HepG2 (cell line): Measurements from ENCODE around the gene YPEL3. TPM values are rescaled to one million over a fixed set of nuclear protein-coding genes. Genes with fewer than 3 reads are reported as not detected.
A peak's percentile ranks its signal among the peaks of the same experiment; 100 is the strongest.

ENCODE experiments used
- ADNP ChIP-seq: sonication (generic); formaldehyde crosslinking; IDR thresholded peaks from 2 replicates; pipeline ENCODE4 v1.4.0; 2020; ENCODE audit warnings: missing genetic modification reagents
- ATM ChIP-seq: fragments of 450-650 bp; IDR thresholded peaks from 2 replicates; pipeline ENCODE4 v1.7.1; 2017; ENCODE audit warnings: mild to moderate bottlenecking, borderline replicate concordance
- BORCS8-MEF2B ChIP-seq: sonication (generic); formaldehyde crosslinking; IDR thresholded peaks from 2 replicates; pipeline ENCODE4 v1.8.0; 2022; ENCODE audit warnings: mild to moderate bottlenecking, missing genetic modification reagents
- CC2D1A ChIP-seq: sonication (generic); formaldehyde crosslinking; IDR thresholded peaks from 2 replicates; pipeline ENCODE4 v1.8.1; 2023; ENCODE audit warnings: mild to moderate bottlenecking, missing genetic modification reagents
- ELF3 ChIP-seq: IDR thresholded peaks from 2 replicates; pipeline ENCODE4 v1.6.1; 2016; ENCODE audit warnings: missing genetic modification reagents, missing compliant biosample characterization
- FUBP1 ChIP-seq: sonication (generic); formaldehyde crosslinking; IDR thresholded peaks from 2 replicates; pipeline ENCODE4 v1.5.1; 2020; ENCODE audit warnings: missing genetic modification reagents, mild to moderate bottlenecking, borderline replicate concordance
- HOMEZ ChIP-seq: IDR thresholded peaks from 2 replicates; pipeline ENCODE4 v1.6.1; 2016; ENCODE audit warnings: low read depth
- KDM1A ChIP-seq: IDR thresholded peaks from 2 replicates; pipeline ENCODE4 v1.6.1; 2016; ENCODE audit warnings: missing compliant biosample characterization
- KLF12 ChIP-seq: sonication (generic); formaldehyde crosslinking; IDR thresholded peaks from 2 replicates; pipeline ENCODE4 v1.4.0; 2020; ENCODE audit warnings: missing genetic modification reagents, borderline replicate concordance
- KMT2B ChIP-seq: IDR thresholded peaks from 2 replicates; pipeline ENCODE4 v1.6.1; 2016; ENCODE audit warnings: missing genetic modification reagents, missing compliant biosample characterization
- MLX ChIP-seq: IDR thresholded peaks from 2 replicates; pipeline ENCODE4 v1.6.1; 2016
- MTF2 ChIP-seq: sonication (generic); formaldehyde crosslinking; IDR thresholded peaks from 2 replicates; pipeline ENCODE4 v1.5.0; 2020; ENCODE audit warnings: missing genetic modification reagents, borderline replicate concordance
- NFE2L2 ChIP-seq: fragments of 150-350 bp; IDR thresholded peaks from 2 replicates; pipeline ENCODE4 v1.6.1; 2014; ENCODE audit warnings: low read length
- ZBTB25 ChIP-seq: IDR thresholded peaks from 2 replicates; pipeline ENCODE4 v1.6.1; 2018; ENCODE audit warnings: missing genetic modification reagents
- ZNF121 ChIP-seq: sonication (generic); formaldehyde crosslinking; IDR thresholded peaks from 2 replicates; pipeline ENCODE4 v1.5.0; 2020; ENCODE audit warnings: mild to moderate bottlenecking, missing genetic modification reagents
- ZNF451 ChIP-seq: sonication (generic); formaldehyde crosslinking; IDR thresholded peaks from 2 replicates; pipeline ENCODE4 v1.5.0; 2020; ENCODE audit warnings: mild to moderate bottlenecking, missing genetic modification reagents
- ZNF512B ChIP-seq: sonication (generic); formaldehyde crosslinking; IDR thresholded peaks from 2 replicates; pipeline ENCODE4 v1.5.1; 2020; ENCODE audit warnings: missing genetic modification reagents, mild to moderate bottlenecking, borderline replicate concordance
- ZNF563 ChIP-seq: sonication (generic); formaldehyde crosslinking; IDR thresholded peaks from 2 replicates; pipeline ENCODE4 v1.8.0; 2022; ENCODE audit warnings: mild to moderate bottlenecking, moderate library complexity, missing genetic modification reagents
- ZNF598 ChIP-seq: sonication (generic); formaldehyde crosslinking; IDR thresholded peaks from 2 replicates; pipeline ENCODE4 v1.5.1; 2020; ENCODE audit warnings: mild to moderate bottlenecking, missing genetic modification reagents, borderline replicate concordance
- ZNF713 ChIP-seq: sonication (generic); formaldehyde crosslinking; IDR thresholded peaks from 2 replicates; pipeline ENCODE4 v1.4.0; 2020; ENCODE audit warnings: mild to moderate bottlenecking, missing genetic modification reagents
- polyA plus RNA-seq, 8 experiments: library from polyadenylated mRNA; depleted of rRNA in 3 of 8; stranded (reverse) in 7 of 8; unstranded in 1 of 8; fragments of >200 nt; fragmentation: Illumina TruSeq in 4 of 8; extraction: Trizol in 4 of 8; gene quantifications; 2 replicates each; pipeline versions ENCODE4 v1.2.1 to v1.2.3, GENCODE V29; 2011 to 2016; ENCODE audit warnings: low read depth in 4 of 8, missing spikeins in 1 of 8, mixed read lengths in 1 of 8; ENCODE audit not compliant: insufficient read depth in 1 of 8
- total RNA-seq, 5 experiments: library from RNA; depleted of rRNA; stranded (reverse); fragments of >200 nt; fragmentation: Illumina TruSeq; extraction: Trizol; gene quantifications; 2 replicates each; pipeline ENCODE4 v1.2.3, GENCODE V29; 2016; ENCODE audit warnings: low read depth in 1 of 5

YPEL3 gene
- total and polyA plus RNA-seq, 2 of the 13 experiments (the other 11 are each of a cell fraction or from before 2014, with no cell fraction given) = 5.4 to 47.0 TPM

GRCh38 chr16:30065102-30065942, 30.7 kb downstream of the YPEL3 start, which contains the start of gene ALDOA (continued):
- TF ChIP-seq FUBP1 (CRISPR knock-in tag) (no peak), ATM (no peak), CC2D1A (CRISPR knock-in tag) (0 out of 2 replicates have a peak, but pooled peaks have one; percentile 79), MLX (CRISPR knock-in tag) (peak; percentile 58), BORCS8-MEF2B (CRISPR knock-in tag) (peak; percentile 85), ZNF563 (peak; percentile 96), ZBTB25 (peak; percentile 75), KDM1A (CRISPR knock-in tag) (no peak; the same call in 1 of the 2 replicates), ZNF451 (CRISPR knock-in tag) (peak; percentile 97), HOMEZ (CRISPR knock-in tag) (0 out of 2 replicates have a peak, but pooled peaks have one; percentile 77), KLF12 (CRISPR knock-in tag) (peak; percentile 69), ZNF598 (CRISPR knock-in tag) (no peak; the same call in 1 of the 2 replicates), NFE2L2 (peak; percentile 91), ADNP (CRISPR knock-in tag) (no peak), KMT2B (CRISPR knock-in tag) (peak; percentile 93), ZNF121 (peak; percentile 71; the same call in 1 of the 2 replicates), ELF3 (CRISPR knock-in tag) (peak; percentile 99), MTF2 (CRISPR knock-in tag) (peak; percentile 99; the same call in 1 of the 2 replicates), ZNF713 (CRISPR knock-in tag) (peak; percentile 97), ZNF512B (CRISPR knock-in tag) (no peak)
